Right lobe of liver (tissue), 6 donors: ENCODE measurements around the gene NPHS2. TPM values are rescaled to one million over a fixed set of nuclear protein-coding genes. Genes with fewer than 3 reads are reported as not detected.
"Not testable (repeated sequence)": the region's sequence is repeated elsewhere in the genome, so short reads cannot be mapped to it uniquely, and the experiment has no call there.

Experiments
- ATAC-seq, 4 donors: fragments of 200-7000 bp; cut with Tn5 transposase; one replicate each; pipeline ENCODE4 v1.9.1; 2020; ENCODE audit warnings: mild to moderate bottlenecking in 4 of 4, moderate library complexity in 4 of 4
- DNase-seq, 3 donors: peaks; one replicate each; pipeline ENCODE4 v3.0.0-alpha.2; 2020
- H3K27ac ChIP-seq, 3 donors: fragments of 200-600 bp; one replicate each; pipeline ENCODE4 v1.8.0; 2022
- H3K27me3 ChIP-seq, 2 donors: fragments of 200-600 bp; one replicate each; pipeline ENCODE4 v1.8.0; 2022
- H3K36me3 ChIP-seq, 4 donors: fragments of 200-600 bp; sonication (generic) in 1 of 4; one replicate each; pipeline versions ENCODE4 v1.5.1 to v1.8.0; 2017 to 2022; ENCODE audit warnings: control low read depth in 1 of 4
- H3K4me1 ChIP-seq, 4 donors: fragments of 200-600 bp; sonication (generic) in 1 of 4; one replicate each; pipeline versions ENCODE4 v1.5.1 to v1.8.0; 2017 to 2022; ENCODE audit warnings: control low read depth in 1 of 4
- H3K4me3 ChIP-seq, 3 donors: fragments of 200-600 bp; one replicate each; pipeline ENCODE4 v1.8.0; 2022
- H3K9me3 ChIP-seq, 4 donors: fragments of 200-600 bp; sonication (generic) in 1 of 4; one replicate each; pipeline versions ENCODE4 v1.5.1 to v1.8.0; 2017 to 2022; ENCODE audit warnings: control low read depth in 1 of 4
- POLR2A ChIP-seq: fragments of 450-650 bp; IDR thresholded peaks from one replicate; pipeline ENCODE4 v1.6.1; 2017; ENCODE audit warnings: antibody characterized with exemption, mild to moderate bottlenecking
- WGBS: methylation state at CpG from one replicate; pipeline ENCODE4 v1.1.6; 2018; ENCODE audit warnings: low coverage, low lambda C conversion rate; ENCODE audit not compliant: insufficient coverage; ENCODE audit errors: missing lambda C conversion rate; 5-methylcytosine and 5-hydroxymethylcytosine counted together
- intact Hi-C, 2 donors: fragments of 100-400 bp; cut with DNase I; formaldehyde crosslinking; loops; one replicate each; pipeline versions ENCODE4 v1.11.2 to v1.14.1; 2022
- total RNA-seq, 6 experiments: library from RNA; depleted of rRNA in 2 of 6; stranded (reverse); fragments of >200 nt in 2 of 6; fragmentation: NEBNext Ultra II Directional in 3 of 6; extraction: Animal tissue kit (Norgen Biotek cat#: 25700) in 3 of 6; gene quantifications; one replicate each; pipeline versions ENCODE4 v1.1.0 to v1.2.4, GENCODE V29; 2016 to 2023
- TF ChIP-seq, protein P1 (sequence below), 4 donors: fragments of 200-600 bp in 3 of 4; fragments of 450-650 bp in 1 of 4; IDR thresholded peaks; one replicate each; pipeline versions ENCODE4 v1.5.1 to v1.8.0; 2016 to 2022; ENCODE audit warnings: antibody characterized with exemption in 4 of 4, mild to moderate bottlenecking in 2 of 4
- donor health status: DM: no; HTN: yes; CAD: no.
- donor health status: DM: no; HTN: no; CAD: no.
- donor health status: DM: no; HTN: no; CAD: no.
- donor health status: DM: no; HTN: yes; CAD: no.
- donor health status: DM: no; HTN: yes; CAD: no.

NPHS2 gene
- total RNA-seq, 6 experiments from 2014 or later, result not detected

DNA sequence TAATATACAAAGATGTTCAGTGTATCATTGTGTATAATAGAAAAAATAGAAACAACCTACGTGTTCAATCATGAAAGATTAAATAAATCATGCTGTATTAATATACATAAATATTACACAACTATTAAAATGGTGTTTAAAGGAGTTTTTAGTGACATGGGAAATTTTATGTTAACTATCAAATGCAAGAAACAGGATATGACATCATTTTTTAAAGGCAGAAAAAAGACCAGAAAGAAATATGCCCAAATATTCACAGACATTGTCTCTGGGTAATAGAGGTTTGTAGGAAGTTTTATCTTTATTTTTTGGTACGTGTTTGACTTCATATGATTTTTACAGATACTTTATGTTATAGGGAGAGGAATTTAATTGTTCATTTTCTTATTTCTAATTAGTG, 34.0 kb downstream of the NPHS2 start:
- TF ChIP-seq, protein P1, sequence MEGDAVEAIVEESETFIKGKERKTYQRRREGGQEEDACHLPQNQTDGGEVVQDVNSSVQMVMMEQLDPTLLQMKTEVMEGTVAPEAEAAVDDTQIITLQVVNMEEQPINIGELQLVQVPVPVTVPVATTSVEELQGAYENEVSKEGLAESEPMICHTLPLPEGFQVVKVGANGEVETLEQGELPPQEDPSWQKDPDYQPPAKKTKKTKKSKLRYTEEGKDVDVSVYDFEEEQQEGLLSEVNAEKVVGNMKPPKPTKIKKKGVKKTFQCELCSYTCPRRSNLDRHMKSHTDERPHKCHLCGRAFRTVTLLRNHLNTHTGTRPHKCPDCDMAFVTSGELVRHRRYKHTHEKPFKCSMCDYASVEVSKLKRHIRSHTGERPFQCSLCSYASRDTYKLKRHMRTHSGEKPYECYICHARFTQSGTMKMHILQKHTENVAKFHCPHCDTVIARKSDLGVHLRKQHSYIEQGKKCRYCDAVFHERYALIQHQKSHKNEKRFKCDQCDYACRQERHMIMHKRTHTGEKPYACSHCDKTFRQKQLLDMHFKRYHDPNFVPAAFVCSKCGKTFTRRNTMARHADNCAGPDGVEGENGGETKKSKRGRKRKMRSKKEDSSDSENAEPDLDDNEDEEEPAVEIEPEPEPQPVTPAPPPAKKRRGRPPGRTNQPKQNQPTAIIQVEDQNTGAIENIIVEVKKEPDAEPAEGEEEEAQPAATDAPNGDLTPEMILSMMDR (IDR thresholded peaks at IDR 0.05), result no peak
- no peak for TF ChIP-seq POLR2A
- Histone ChIP-seq H3K27ac (no peak overlapping the region), H3K9me3 (no peaks in the 10 kb centered on the region), H3K4me3 (no peak overlapping the region), H3K4me1 (no peaks in the 10 kb centered on the region), H3K36me3 (no peaks in the 10 kb centered on the region), H3K27me3 (no peaks in the 10 kb centered on the region)
- ATAC-seq, result no peak
- no peak for DNase-seq
- intact Hi-C loops, result no loop called here
- WGBS, result 43% methylated on average over 2 of the region's 2 CpGs

DNA sequence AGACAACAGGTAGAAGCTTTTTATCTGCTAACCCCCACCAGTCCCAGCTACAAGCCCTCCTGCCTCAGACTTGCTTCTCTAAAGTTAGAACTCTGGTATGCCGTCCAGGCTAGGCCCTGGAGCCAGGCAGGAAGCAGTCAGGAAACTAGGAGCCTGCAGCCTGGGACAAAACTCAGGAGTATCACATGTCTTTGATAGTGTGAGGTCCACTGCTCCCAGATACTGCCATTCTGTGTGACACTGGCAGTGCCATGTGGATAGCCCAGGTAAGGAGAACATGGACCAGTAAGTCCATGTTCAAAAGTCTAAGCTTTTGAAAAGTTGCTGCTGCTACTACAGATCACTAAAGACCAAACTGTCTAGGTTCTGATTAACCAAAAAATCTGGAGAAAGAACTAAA, 45.4 kb downstream of the NPHS2 start:
- no peak for ATAC-seq
- Histone ChIP-seq H3K4me1 (no peaks in the 10 kb centered on the region), H3K36me3 (no peaks in the 10 kb centered on the region), H3K4me3 (no peak overlapping the region), H3K27me3 (no peaks in the 10 kb centered on the region), H3K9me3 (no peaks in the 10 kb centered on the region), H3K27ac (no peak overlapping the region)
- DNase-seq, result no peak
- intact Hi-C loops, result no loop called here
- no peak for TF ChIP-seq POLR2A
- TF ChIP-seq, protein P1 (IDR thresholded peaks at IDR 0.05), result no peak
- 50% methylated on average over 1 of the region's 1 CpG for WGBS

DNA sequence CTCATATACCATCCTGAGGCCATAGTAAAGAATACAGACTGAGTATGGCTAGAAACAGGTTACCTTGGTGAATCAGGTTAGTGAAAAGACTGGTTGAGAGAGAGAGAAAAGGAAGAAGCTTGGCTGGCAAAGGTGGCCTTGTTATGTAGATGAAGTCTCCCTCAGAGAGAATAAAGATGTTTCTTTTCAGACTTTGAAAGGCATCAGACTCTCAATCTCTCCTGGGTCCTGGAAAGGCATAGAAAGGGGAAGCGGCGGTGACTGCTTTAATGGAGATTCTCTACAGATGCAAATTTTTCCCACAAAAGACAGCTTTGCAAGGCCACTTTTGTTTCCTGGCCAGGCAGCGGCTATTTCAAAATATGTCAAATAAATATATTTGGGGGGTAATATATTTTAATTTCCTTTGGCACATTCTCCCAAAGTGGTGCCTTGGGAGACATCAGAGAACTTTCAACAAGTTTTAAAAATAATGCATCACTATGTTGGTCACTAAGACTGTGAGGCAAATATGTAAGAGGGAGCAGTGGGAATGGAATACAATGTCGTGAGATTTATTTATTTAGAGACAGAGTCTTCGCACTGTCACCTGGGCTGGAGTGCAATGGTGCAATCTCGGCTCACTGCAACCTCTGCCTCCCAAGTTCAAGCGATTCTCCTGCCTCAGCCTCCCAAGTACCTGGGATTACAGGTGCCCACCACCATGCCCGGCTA, 46.1 kb downstream of the NPHS2 start:
- no peaks in the 10 kb centered on the region for H3K36me3 ChIP-seq
- 67% methylated on average over 6 of the region's 8 CpGs for WGBS
- intact Hi-C loops, result no loop called here
- DNase-seq (no peak), ATAC-seq (no peak)
- H3K4me1 ChIP-seq, result no peaks in the 10 kb centered on the region
- no peaks in the 10 kb centered on the region for H3K27me3 ChIP-seq
- no peaks in the 10 kb centered on the region for H3K9me3 ChIP-seq
- TF ChIP-seq POLR2A, result no peak
- TF ChIP-seq, protein P1 (IDR thresholded peaks at IDR 0.05), result no peak
- H3K27ac ChIP-seq, result no peak overlapping the region
- no peak overlapping the region for H3K4me3 ChIP-seq

DNA sequence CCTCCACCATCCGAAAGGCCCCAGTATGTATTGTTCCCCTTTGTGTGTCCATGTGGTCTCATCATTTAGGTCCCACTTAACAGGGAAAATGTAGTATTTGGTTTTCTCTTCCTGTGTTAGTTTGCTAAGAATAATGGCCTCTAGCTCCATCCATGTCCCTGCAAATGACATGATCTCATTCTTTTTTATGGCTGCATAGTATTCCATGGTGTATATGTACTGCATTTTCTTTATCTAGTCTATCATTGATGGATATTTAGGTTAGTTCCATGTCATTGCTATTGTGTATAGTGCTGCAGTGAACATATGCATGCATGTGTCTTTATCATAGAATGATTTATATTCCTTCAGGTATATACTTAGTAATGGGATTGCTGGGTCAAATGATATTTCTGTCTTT, 57.2 kb downstream of the NPHS2 start:
- intact Hi-C loops, DNase-seq, H3K9me3 ChIP-seq, H3K36me3 ChIP-seq, H3K4me1 ChIP-seq, ATAC-seq, H3K4me3 ChIP-seq, H3K27me3 ChIP-seq, H3K27ac ChIP-seq: not testable (repeated sequence)
- WGBS, result 100% methylated on average over 1 of the region's 1 CpG

DNA sequence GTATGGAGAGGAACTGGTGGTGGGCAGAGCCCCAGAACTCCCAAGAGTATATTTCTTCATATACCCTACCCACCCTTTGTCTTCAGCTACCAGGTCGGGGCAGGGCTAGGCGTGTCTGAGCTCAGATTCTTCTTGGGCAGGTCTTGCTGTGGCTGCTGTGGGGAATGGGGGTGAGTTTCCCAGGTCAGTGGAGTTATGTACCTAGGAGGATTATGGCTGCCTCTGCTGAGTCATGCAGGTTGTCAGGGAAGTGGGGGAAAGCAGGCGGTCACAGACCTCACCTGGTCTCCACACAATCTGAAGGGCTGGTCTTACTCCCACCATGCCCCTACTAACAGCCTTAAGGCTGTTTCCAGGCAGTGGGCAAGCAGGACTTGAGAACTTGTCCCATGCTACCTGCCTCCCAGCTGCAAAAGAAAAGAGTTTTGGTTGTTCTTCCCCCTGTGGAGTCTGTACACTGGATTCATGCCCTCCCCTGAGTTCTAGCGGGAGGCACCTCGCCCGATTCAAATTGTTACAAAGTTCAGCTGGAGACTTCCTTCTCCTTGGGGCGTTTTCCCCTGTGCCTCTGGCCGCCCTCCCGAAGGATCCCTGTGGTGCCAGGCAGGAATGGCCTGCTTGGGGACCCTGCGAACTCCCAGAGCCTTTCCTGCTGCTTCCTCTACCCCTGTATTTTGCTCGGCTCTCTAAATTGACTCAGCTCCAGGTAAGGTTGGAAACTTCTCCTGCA, 58.6 kb downstream of the NPHS2 start:
- Histone ChIP-seq H3K4me1 (no peaks in the 10 kb centered on the region), H3K27me3 (no peaks in the 10 kb centered on the region), H3K36me3 (no peaks in the 10 kb centered on the region), H3K27ac (no peak overlapping the region), H3K4me3 (no peak overlapping the region), H3K9me3 (no peaks in the 10 kb centered on the region)
- DNase-seq, result no peak
- intact Hi-C loops, result no loop called here
- 57% methylated on average over 7 of the region's 11 CpGs for WGBS
- TF ChIP-seq, protein P1 (IDR thresholded peaks at IDR 0.05), result no peak
- TF ChIP-seq POLR2A, result no peak
- ATAC-seq, result no peak
